Cardiac ventricle fibroblast (primary cell): ENCODE data around the gene PCDHGC3. TPM values are rescaled to one million over a fixed set of nuclear protein-coding genes. Genes with fewer than 3 reads are reported as not detected.

Experiments
- total RNA-seq: library from RNA; depleted of rRNA; stranded (reverse); fragments of >200 nt; gene quantifications from 2 replicates; pipeline ENCODE4 v1.2.3, GENCODE V29; 2015

PCDHGC3 gene
- total RNA-seq, result 95.9 and 108 TPM in 2 replicates

DNA sequence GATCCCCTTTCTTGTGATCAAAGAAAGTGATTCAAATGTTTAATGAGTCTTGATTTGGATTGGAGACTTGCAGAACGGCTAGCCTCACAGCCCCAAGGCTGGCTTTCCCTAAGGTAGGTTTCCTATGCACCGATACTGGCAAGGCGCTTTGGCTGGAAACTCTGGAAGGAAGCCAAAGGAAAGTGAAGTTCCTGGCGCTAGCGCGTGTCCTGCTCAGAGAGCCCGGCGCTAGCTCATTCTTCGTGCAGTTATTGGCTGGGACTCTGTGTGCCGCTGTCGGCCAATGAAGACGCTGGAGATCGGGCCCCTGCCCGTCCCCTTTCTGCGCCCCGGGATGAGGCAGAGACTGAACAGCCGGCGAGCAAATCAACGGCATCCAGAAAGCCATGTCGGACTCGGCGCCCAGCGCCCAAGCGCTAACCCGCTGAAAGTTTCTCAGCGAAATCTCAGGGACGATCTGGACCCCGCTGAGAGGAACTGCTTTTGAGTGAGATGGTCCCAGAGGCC lies at the start of gene PCDHGC3:
TSS of gene PCDHGC3 (plus strand) at position 342 of the 507 bp plus-strand sequence. CDS start at position 493, 151 bp downstream.

DNA sequence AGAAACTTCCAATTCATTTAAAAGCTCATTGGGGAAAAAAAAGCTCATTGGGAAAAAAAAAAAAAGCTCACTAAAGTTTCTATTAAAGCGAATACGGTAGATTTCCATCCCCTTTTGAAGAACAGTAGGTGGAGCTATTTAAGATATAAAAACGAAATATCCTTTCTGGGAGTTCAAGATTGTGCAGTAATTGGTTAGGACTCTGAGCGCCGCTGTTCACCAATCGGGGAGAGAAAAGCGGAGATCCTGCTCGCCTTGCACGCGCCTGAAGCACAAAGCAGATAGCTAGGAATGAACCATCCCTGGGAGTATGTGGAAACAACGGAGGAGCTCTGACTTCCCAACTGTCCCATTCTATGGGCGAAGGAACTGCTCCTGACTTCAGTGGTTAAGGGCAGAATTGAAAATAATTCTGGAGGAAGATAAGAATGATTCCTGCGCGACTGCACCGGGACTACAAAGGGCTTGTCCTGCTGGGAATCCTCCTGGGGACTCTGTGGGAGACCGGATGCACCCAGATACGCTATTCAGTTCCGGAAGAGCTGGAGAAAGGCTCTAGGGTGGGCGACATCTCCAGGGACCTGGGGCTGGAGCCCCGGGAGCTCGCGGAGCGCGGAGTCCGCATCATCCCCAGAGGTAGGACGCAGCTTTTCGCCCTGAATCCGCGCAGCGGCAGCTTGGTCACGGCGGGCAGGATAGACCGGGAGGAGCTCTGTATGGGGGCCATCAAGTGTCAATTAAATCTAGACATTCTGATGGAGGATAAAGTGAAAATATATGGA lies 45.2 kb upstream of the PCDHGC3 start, which contains the start of gene PCDHGA12:
TSS of gene PCDHGA12 (plus strand) at position 176 of the 782 bp plus-strand sequence. CDS start at position 429, 253 bp downstream.

DNA sequence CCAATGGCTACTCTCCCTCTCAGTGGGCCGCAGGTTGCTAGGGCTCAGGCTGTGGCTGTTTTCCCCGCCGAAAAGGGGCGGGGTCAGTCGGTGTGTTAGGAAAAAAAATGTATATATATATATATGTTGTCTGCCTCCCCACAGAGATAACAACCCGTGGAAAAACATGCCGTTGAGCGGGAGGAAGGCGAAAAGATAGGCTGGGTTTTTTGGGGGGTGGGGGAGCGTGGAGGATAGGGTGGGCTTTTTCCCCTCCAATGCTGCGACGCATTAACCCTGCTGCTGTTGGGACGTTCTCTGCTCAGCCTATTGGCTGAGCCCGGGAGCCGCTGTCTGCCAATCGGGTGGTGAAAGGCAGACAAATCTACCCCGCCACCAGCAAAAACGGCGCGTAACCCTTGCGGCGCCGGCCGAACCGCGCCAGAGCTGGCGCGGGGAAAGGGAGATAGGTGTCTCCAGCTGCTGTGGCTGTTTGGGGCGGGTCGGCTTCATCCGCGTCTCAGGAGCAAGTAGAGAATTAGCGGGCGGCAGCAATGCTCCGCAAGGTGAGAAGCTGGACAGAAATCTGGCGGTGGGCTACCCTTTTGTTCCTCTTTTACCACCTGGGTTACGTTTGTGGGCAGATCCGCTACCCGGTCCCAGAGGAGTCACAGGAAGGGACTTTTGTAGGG lies 9.0 kb downstream of the PCDHGC3 start, which contains the start of gene PCDHGC4:
TSS of gene PCDHGC4 (plus strand) at position 390 of the 671 bp plus-strand sequence. CDS start at position 534, 144 bp downstream.

DNA sequence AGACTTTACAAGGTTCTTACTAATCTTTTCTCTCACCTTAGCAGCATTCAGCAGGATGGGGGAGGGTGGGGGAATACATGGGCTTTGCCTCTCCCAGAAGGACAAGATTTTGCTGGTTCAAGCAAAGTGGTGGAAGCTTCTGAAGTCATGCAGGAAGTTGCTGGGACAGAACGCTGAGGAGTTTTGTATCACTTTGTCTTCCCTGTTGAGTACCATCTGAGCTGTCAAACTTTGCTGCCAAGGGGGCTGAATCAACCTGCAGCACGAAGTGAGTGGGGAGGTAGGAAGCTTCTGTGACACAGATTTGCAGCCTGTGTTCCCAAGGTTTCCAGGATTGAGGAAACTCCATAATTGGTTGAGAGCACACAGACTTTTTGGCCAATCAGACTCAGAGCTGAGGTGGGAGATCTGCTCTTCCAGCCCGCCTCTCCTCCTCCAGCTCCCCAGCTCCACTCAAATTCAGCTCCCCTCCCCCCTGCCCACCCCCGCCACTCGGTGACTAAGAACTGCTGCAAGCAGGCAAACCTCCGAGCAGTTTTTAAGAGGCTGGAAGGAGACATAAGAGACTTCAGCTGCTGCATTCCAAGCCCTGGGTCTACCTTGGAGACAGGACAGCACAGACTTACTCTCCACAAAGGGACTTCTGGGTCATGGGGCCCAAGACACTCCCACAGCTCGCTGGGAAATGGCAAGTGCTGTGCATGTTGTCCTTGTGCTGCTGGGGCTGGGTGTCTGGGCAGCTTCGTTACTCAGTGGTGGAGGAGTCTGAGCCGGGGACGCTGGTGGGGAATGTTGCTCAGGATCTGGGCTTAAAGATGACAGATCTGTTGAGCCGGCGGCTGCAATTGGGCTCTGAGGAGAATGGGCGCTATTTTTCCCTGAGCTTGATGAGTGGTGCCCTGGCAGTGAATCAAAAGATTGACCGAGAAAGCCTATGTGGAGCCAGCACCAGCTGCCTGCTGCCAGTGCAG lies 13.1 kb downstream of the PCDHGC3 start, which contains the start of gene PCDHGC5:
TSS of gene PCDHGC5 (plus strand) at position 491 of the 971 bp plus-strand sequence. CDS start at position 651, 160 bp downstream.

Other genes with a start within 250 kb of the PCDHGC3 start
- 1.6 and 1.7 TPM in 2 replicates for gene PCDHB15, start 230.6 kb upstream of the PCDHGC3 start, total RNA-seq
- 0.12 TPM in 1 of 2 replicates, not detected in the other for gene SLC25A2, start 171.9 kb upstream of the PCDHGC3 start, total RNA-seq
- gene TAF7, start 155.2 kb upstream of the PCDHGC3 start, total RNA-seq, result 47.1 and 52.2 TPM in 2 replicates
- gene PCDHGA1, start 145.5 kb upstream of the PCDHGC3 start, total RNA-seq, result 0.19 and 1.3 TPM in 2 replicates
- gene PCDHGA2, start 137.2 kb upstream of the PCDHGC3 start, total RNA-seq, result 3.5 and 5.2 TPM in 2 replicates
- gene PCDHGA3, start 132.1 kb upstream of the PCDHGC3 start, total RNA-seq, result 5.1 and 8.1 TPM in 2 replicates
- 1.6 and 2.6 TPM in 2 replicates for gene PCDHGB1, start 125.9 kb upstream of the PCDHGC3 start, total RNA-seq
- gene PCDHGA4, start 120.9 kb upstream of the PCDHGC3 start, total RNA-seq, result 5.8 and 6.8 TPM in 2 replicates
- 4.5 and 6.7 TPM in 2 replicates for gene PCDHGB2, start 116.0 kb upstream of the PCDHGC3 start, total RNA-seq
- gene PCDHGA5, start 111.8 kb upstream of the PCDHGC3 start, total RNA-seq, result 3.0 and 3.1 TPM in 2 replicates
- 3.2 and 3.8 TPM in 2 replicates for gene PCDHGB3, start 105.7 kb upstream of the PCDHGC3 start, total RNA-seq
- gene PCDHGA6, start 102.1 kb upstream of the PCDHGC3 start, total RNA-seq, result 6.9 and 10.2 TPM in 2 replicates
- 9.9 and 10.7 TPM in 2 replicates for gene PCDHGA7, start 93.2 kb upstream of the PCDHGC3 start, total RNA-seq
- gene PCDHGB4, start 88.3 kb upstream of the PCDHGC3 start, total RNA-seq, result 14.1 and 14.6 TPM in 2 replicates
- 1.4 and 1.5 TPM in 2 replicates for gene PCDHGA8, start 83.3 kb upstream of the PCDHGC3 start, total RNA-seq
- 32.0 and 38.0 TPM in 2 replicates for gene PCDHGB5, start 78.0 kb upstream of the PCDHGC3 start, total RNA-seq
- gene PCDHGA9, start 73.2 kb upstream of the PCDHGC3 start, total RNA-seq, result 5.3 and 6.2 TPM in 2 replicates
- 2.6 and 3.6 TPM in 2 replicates for gene PCDHGB6, start 67.9 kb upstream of the PCDHGC3 start, total RNA-seq
- 8.7 and 11.3 TPM in 2 replicates for gene PCDHGA10, start 63.0 kb upstream of the PCDHGC3 start, total RNA-seq
- 19.9 and 21.6 TPM in 2 replicates for gene PCDHGB7, start 58.3 kb upstream of the PCDHGC3 start, total RNA-seq
- gene PCDHGA11, start 54.9 kb upstream of the PCDHGC3 start, total RNA-seq, result 15.6 and 18.8 TPM in 2 replicates
- gene PCDHGA12, start 45.5 kb upstream of the PCDHGC3 start, total RNA-seq, result 41.9 and 43.9 TPM in 2 replicates
- gene PCDHGC4, start 9.1 kb downstream of the PCDHGC3 start, total RNA-seq, result 1.1 and 26.8 TPM in 2 replicates
- gene PCDHGC5, start 13.1 kb downstream of the PCDHGC3 start, total RNA-seq, result 2.1 and 2.9 TPM in 2 replicates
- gene DIAPH1, start 143.0 kb downstream of the PCDHGC3 start, total RNA-seq, result 26.5 and 32.1 TPM in 2 replicates
- gene HDAC3, start 160.9 kb downstream of the PCDHGC3 start, total RNA-seq, result 32.7 and 38.1 TPM in 2 replicates
- 0.44 and 1.9 TPM in 2 replicates for gene RELL2, start 161.0 kb downstream of the PCDHGC3 start, total RNA-seq
- gene FCHSD1, start 175.5 kb downstream of the PCDHGC3 start, total RNA-seq, result 6.5 and 6.7 TPM in 2 replicates
- 6.2 and 7.1 TPM in 2 replicates for gene ARAP3, start 206.3 kb downstream of the PCDHGC3 start, total RNA-seq